IMR-90 (cell line): ENCODE measurements around the gene TRPM3. TPM values are rescaled to one million over a fixed set of nuclear protein-coding genes. Genes with fewer than 3 reads are reported as not detected.

ENCODE experiments used
- ATAC-seq: fragments of 200-7000 bp; cut with Tn5 transposase; 2 replicates; pipeline ENCODE4 v1.9.1; 2020; ENCODE audit warnings: low read depth, mild to moderate bottlenecking, moderate library complexity
- BruUV-seq: library from RNA; stranded (reverse); fragments of 400-500 nt; replicated peaks from 2 replicates; lab custom pipeline; 2021; lab: Mats Ljungman, UMichigan
- CTCF ChIA-PET: fragments of 300-600 bp; formaldehyde crosslinking; extraction: SDS; loops from one replicate; lab custom pipeline; 2021; ENCODE audit warnings: antibody characterized with exemption; lab: Yijun Ruan, JAX
- POLR2A ChIA-PET: fragments of 300-600 bp; sonication (Branson Sonifier 250); formaldehyde crosslinking; loops from one replicate; lab custom pipeline; 2022; ENCODE audit warnings: antibody characterized with exemption; ENCODE audit not compliant: unreplicated experiment; lab: Charles Lee
- DNase-seq: peaks from one replicate; pipeline ENCODE4 v3.0.0; 2013
- H2AFZ ChIP-seq: replicated peaks from 2 replicates; pipeline ENCODE3; 2013; ENCODE audit warnings: low read length, mild to moderate bottlenecking; ENCODE audit not compliant: poor library complexity
- H2AK5ac ChIP-seq: 2 replicates; pipeline ENCODE4 v1.6.1; 2013; ENCODE audit warnings: low read depth, low read length, inconsistent platforms
- H2AK9ac ChIP-seq: replicated peaks from 2 replicates; pipeline ENCODE3; 2013; ENCODE audit warnings: mild to moderate bottlenecking, low read depth, low read length, moderate library complexity; ENCODE audit not compliant: poor library complexity
- H2BK120ac ChIP-seq: 2 replicates; pipeline ENCODE4 v1.6.1; 2013; ENCODE audit warnings: low read depth, low read length, inconsistent platforms
- H2BK15ac ChIP-seq: 3 replicates; pipeline ENCODE4 v1.6.1; 2013; ENCODE audit warnings: low read depth, low read length, inconsistent platforms
- H2BK20ac ChIP-seq: 2 replicates; pipeline ENCODE4 v1.6.1; 2013; ENCODE audit warnings: low read depth, mild to moderate bottlenecking, inconsistent platforms, low read length, moderate library complexity
- H2BK5ac ChIP-seq: 2 replicates; pipeline ENCODE4 v1.6.1; 2013; ENCODE audit warnings: mild to moderate bottlenecking, low read depth, low read length, inconsistent platforms; ENCODE audit not compliant: poor library complexity, severe bottlenecking
- H3K14ac ChIP-seq: replicated peaks from 2 replicates; pipeline ENCODE4 v1.6.1; 2013; ENCODE audit warnings: low read depth, low read length, inconsistent platforms
- H3K18ac ChIP-seq: 2 replicates; pipeline ENCODE4 v1.6.1; 2013; ENCODE audit warnings: low read depth, low read length, control low read depth
- H3K23ac ChIP-seq: 2 replicates; pipeline ENCODE4 v1.6.1; 2013; ENCODE audit warnings: low read depth, low read length, inconsistent platforms
- H3K27ac ChIP-seq: 2 replicates; pipeline ENCODE4 v1.5.1; 2013; ENCODE audit warnings: mild to moderate bottlenecking, control low read depth, low read length; ENCODE audit not compliant: insufficient read depth
- H3K27me3 ChIP-seq: 2 replicates; pipeline ENCODE4 v1.6.1; 2013; ENCODE audit warnings: low read length; ENCODE audit not compliant: control insufficient read depth, insufficient read depth
- H3K36me3 ChIP-seq: 2 replicates; pipeline ENCODE4 v1.6.1; 2013; ENCODE audit warnings: low read length, mixed read lengths; ENCODE audit not compliant: control insufficient read depth, insufficient read depth
- H3K4ac ChIP-seq: 2 replicates; pipeline ENCODE4 v1.6.1; 2013; ENCODE audit warnings: low read depth, low read length, inconsistent platforms
- H3K4me1 ChIP-seq: 2 replicates; pipeline ENCODE4 v1.6.1; 2013; ENCODE audit warnings: low read length, mixed read lengths; ENCODE audit not compliant: control insufficient read depth, insufficient read depth
- H3K4me2 ChIP-seq: 2 replicates; pipeline ENCODE4 v1.6.1; 2013; ENCODE audit warnings: low read depth, mild to moderate bottlenecking, control low read depth, low read length, moderate library complexity
- H3K4me3 ChIP-seq: 2 replicates; pipeline ENCODE4 v1.5.1; 2013; ENCODE audit warnings: low read depth, mild to moderate bottlenecking, control low read depth, low read length, moderate library complexity; ENCODE audit not compliant: insufficient read depth
- H3K56ac ChIP-seq: 2 replicates; pipeline ENCODE4 v1.6.1; 2013; ENCODE audit warnings: low read length, inconsistent platforms; ENCODE audit not compliant: insufficient read depth; ENCODE audit errors: extremely low read depth
- H3K79me1 ChIP-seq, 2 experiments: 2 replicates each; pipeline ENCODE4 v1.6.1; 2013; ENCODE audit warnings: low read length in 2 of 2, inconsistent platforms in 1 of 2, low read depth in 1 of 2
- H3K9ac ChIP-seq: 2 replicates; pipeline ENCODE4 v1.6.1; 2013; ENCODE audit warnings: low read depth, low read length, control low read depth
- H3K9me1 ChIP-seq: 2 replicates; pipeline ENCODE4 v1.6.1; 2013; ENCODE audit warnings: low read length, inconsistent platforms; ENCODE audit not compliant: insufficient read depth
- H3K9me3 ChIP-seq: 2 replicates; pipeline ENCODE4 v1.6.1; 2013; ENCODE audit warnings: low read length; ENCODE audit not compliant: control insufficient read depth, insufficient read depth
- H4K20me1 ChIP-seq: 2 replicates; pipeline ENCODE4 v1.6.1; 2013; ENCODE audit warnings: low read length, inconsistent platforms; ENCODE audit not compliant: insufficient read depth
- H4K5ac ChIP-seq: 2 replicates; pipeline ENCODE4 v1.6.1; 2013; ENCODE audit warnings: mild to moderate bottlenecking, low read depth, low read length, control low read depth
- H4K8ac ChIP-seq, 2 experiments: 2 replicates each; pipeline ENCODE4 v1.6.1; 2013; ENCODE audit warnings: low read depth in 2 of 2, low read length in 2 of 2, control low read depth in 1 of 2, inconsistent platforms in 1 of 2
- H4K91ac ChIP-seq: 2 replicates; pipeline ENCODE4 v1.6.1; 2013; ENCODE audit warnings: low read depth, low read length, inconsistent platforms; ENCODE audit not compliant: insufficient read depth
- MAZ ChIP-seq: IDR thresholded peaks from 2 replicates; pipeline ENCODE4 v1.6.1; 2012; ENCODE audit warnings: low read depth, mild to moderate bottlenecking, low read length, improper control_type of control experiment, moderate library complexity, borderline replicate concordance
- MXI1 ChIP-seq: IDR thresholded peaks from 2 replicates; pipeline ENCODE4 v1.6.1; 2012; ENCODE audit warnings: low read depth, mild to moderate bottlenecking, low read length, moderate library complexity, borderline replicate concordance
- NFE2L2 ChIP-seq: fragments of 150-350 bp; IDR thresholded peaks from 2 replicates; pipeline ENCODE4 v1.6.1; 2016; ENCODE audit warnings: low read depth, mild to moderate bottlenecking, low read length
- RAD21 ChIP-seq: IDR thresholded peaks from 2 replicates; pipeline ENCODE4 v1.6.1; 2012; ENCODE audit warnings: low read length, improper control_type of control experiment
- RCOR1 ChIP-seq: IDR thresholded peaks from 2 replicates; pipeline ENCODE4 v1.6.1; 2012; ENCODE audit warnings: mild to moderate bottlenecking, low read length, improper control_type of control experiment; ENCODE audit not compliant: insufficient replicate concordance
- dilution Hi-C: fragments of 300-500 bp; cut with HindIII; formaldehyde crosslinking; loops from one replicate; pipeline ENCODE4 v1.14.3; 2018; ENCODE audit warnings: low sequenced_read_pairs; ENCODE audit not compliant: unreplicated experiment
- in situ Hi-C: fragments of 300-500 bp; cut with MboI; formaldehyde crosslinking; loops from 3 replicates; pipeline ENCODE4 v1.14.3; 2019; ENCODE audit warnings: low sequenced_read_pairs, inconsistent platforms, mixed read lengths
- intact Hi-C: fragments of 100-400 bp; cut with micrococcal nuclease; formaldehyde crosslinking; loops from 2 replicates; pipeline ENCODE4 v1.10.0; 2022
- polyA plus RNA-seq, 3 experiments: library from polyadenylated mRNA; depleted of rRNA; stranded (reverse); fragments of >200 nt; gene quantifications; 2 replicates each; pipeline ENCODE4 v1.2.3, GENCODE V29; 2012; ENCODE audit warnings: low replicate concordance in 1 of 3
- total RNA-seq: library from RNA; depleted of rRNA; stranded (reverse); fragments of >200 nt; gene quantifications from 2 replicates; pipeline ENCODE4 v1.2.3, GENCODE V29; 2012
- TF ChIP-seq, protein P1 (sequence below): fragments of 150-350 bp; IDR thresholded peaks from 2 replicates; pipeline ENCODE4 v1.6.1; 2017; ENCODE audit warnings: mild to moderate bottlenecking, antibody characterized with exemption, low read length, low read depth
- TF ChIP-seq, protein P2 (sequence below): conservative IDR thresholded peaks from 2 replicates; pipeline ENCODE4 v1.5.1; 2012; ENCODE audit warnings: mild to moderate bottlenecking, low read depth, low read length, improper control_type of control experiment

The TRPM3 gene
- total and polyA plus RNA-seq, 2 of the 4 experiments (the other 2 are of a cell fraction) = not detected

DNA sequence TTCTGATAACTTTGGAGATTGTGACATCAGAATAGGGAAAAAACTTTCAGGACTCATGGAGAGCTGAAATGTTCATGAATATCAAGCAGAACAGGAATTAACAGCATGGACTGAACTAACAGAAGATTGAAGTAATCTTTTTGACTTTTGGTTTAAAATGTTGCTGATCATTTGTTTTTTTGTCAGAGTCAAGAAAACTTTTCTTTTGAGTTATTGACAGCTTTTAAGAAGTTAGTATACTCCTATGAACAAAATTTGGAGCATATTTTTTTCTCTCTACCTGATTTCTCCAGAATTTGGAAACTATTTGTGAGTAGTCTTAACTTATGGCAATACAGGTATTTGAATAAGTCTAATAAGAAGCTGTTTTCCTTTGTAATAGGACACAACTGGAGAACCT is 462.7 kb downstream of the TRPM3 start:
- Histone ChIP-seq H2BK120ac (no peak overlapping the region), H2AFZ (no peak overlapping the region), H4K5ac (no peak overlapping the region), H2AK5ac (no peak overlapping the region), H3K27me3 (no peaks in the 10 kb centered on the region), H2BK15ac (no peak overlapping the region), H3K9me1 (no peaks in the 10 kb centered on the region), H3K4ac (no peak overlapping the region), H3K36me3 (no peaks in the 10 kb centered on the region), H4K8ac (no peak overlapping the region), H3K27ac (no peak overlapping the region), H3K9ac (no peak overlapping the region), H3K4me3 (no peak overlapping the region), H3K4me1 (no peaks in the 10 kb centered on the region), H2AK9ac (no peak overlapping the region), H3K56ac (no peak overlapping the region), H4K91ac (no peak overlapping the region), H3K9me3 (no peaks in the 10 kb centered on the region), H3K79me1 (no peaks in the 10 kb centered on the region), H2BK20ac (no peak overlapping the region), H2BK5ac (no peak overlapping the region), H3K23ac (no peak overlapping the region), H4K20me1 (no peaks in the 10 kb centered on the region), H3K18ac (no peak overlapping the region), H3K14ac (no peak overlapping the region), H3K4me2 (no peak overlapping the region)
- POLR2A ChIA-PET = no interaction called here
- DNase-seq (no peak), ATAC-seq (no peak)
- TF ChIP-seq RCOR1 = no peak
- TF ChIP-seq RAD21 = no peak
- TF ChIP-seq, protein P1, sequence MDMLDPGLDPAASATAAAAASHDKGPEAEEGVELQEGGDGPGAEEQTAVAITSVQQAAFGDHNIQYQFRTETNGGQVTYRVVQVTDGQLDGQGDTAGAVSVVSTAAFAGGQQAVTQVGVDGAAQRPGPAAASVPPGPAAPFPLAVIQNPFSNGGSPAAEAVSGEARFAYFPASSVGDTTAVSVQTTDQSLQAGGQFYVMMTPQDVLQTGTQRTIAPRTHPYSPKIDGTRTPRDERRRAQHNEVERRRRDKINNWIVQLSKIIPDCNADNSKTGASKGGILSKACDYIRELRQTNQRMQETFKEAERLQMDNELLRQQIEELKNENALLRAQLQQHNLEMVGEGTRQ = no peak
- no peak for TF ChIP-seq NFE2L2
- TF ChIP-seq, protein P2, sequence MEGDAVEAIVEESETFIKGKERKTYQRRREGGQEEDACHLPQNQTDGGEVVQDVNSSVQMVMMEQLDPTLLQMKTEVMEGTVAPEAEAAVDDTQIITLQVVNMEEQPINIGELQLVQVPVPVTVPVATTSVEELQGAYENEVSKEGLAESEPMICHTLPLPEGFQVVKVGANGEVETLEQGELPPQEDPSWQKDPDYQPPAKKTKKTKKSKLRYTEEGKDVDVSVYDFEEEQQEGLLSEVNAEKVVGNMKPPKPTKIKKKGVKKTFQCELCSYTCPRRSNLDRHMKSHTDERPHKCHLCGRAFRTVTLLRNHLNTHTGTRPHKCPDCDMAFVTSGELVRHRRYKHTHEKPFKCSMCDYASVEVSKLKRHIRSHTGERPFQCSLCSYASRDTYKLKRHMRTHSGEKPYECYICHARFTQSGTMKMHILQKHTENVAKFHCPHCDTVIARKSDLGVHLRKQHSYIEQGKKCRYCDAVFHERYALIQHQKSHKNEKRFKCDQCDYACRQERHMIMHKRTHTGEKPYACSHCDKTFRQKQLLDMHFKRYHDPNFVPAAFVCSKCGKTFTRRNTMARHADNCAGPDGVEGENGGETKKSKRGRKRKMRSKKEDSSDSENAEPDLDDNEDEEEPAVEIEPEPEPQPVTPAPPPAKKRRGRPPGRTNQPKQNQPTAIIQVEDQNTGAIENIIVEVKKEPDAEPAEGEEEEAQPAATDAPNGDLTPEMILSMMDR = no peak
- TF ChIP-seq MAZ = no peak
- TF ChIP-seq MXI1 = no peak
- intact Hi-C loops = no loop called here
- CTCF ChIA-PET = no interaction called here
- in situ Hi-C loops = no loop called here
- BruUV-seq = no TSS peak
- dilution Hi-C loops = no loop called here
